MM.1S (cell line): ENCODE measurements around the gene DIRAS2.

Source experiments
- EZH2 ChIP-seq: fragments of 300-600 bp; sonication (generic); optimal IDR thresholded peaks from 2 replicates; pipeline ENCODE3; 2017; ENCODE audit warnings: low read depth, mild to moderate bottlenecking, antibody characterized with exemption, low read length, mixed read lengths
- TF ChIP-seq, protein P1 (sequence below): fragments of 300-600 bp; sonication (generic); IDR thresholded peaks from 2 replicates; pipeline ENCODE4 v1.5.1; 2016; ENCODE audit warnings: antibody characterized with exemption, low read length, mixed read lengths

DNA sequence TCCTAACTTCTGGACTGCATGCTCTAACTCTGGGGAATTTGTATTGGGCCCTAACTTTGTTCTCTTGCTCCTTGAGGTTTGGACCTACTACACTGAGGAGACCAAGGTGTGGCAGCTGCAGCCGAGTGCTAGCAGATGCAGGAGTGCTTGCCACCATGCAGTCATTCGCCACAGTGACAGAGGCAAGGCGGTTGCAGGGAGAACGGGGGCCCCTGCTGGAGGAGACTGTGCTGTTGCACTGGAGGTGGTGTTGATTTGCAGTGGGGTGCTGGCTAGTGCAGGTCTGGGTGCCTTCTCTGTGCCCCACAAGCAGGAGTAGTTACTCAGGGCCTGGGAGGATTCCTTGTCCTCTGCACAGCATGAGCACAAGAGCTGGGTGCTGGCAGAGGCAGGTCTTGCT, 22.4 kb upstream of the DIRAS2 start:
- TF ChIP-seq, protein P1, sequence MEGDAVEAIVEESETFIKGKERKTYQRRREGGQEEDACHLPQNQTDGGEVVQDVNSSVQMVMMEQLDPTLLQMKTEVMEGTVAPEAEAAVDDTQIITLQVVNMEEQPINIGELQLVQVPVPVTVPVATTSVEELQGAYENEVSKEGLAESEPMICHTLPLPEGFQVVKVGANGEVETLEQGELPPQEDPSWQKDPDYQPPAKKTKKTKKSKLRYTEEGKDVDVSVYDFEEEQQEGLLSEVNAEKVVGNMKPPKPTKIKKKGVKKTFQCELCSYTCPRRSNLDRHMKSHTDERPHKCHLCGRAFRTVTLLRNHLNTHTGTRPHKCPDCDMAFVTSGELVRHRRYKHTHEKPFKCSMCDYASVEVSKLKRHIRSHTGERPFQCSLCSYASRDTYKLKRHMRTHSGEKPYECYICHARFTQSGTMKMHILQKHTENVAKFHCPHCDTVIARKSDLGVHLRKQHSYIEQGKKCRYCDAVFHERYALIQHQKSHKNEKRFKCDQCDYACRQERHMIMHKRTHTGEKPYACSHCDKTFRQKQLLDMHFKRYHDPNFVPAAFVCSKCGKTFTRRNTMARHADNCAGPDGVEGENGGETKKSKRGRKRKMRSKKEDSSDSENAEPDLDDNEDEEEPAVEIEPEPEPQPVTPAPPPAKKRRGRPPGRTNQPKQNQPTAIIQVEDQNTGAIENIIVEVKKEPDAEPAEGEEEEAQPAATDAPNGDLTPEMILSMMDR, result no peak
- TF ChIP-seq EZH2, result no peak
